SK-N-SH (cell line): ENCODE data around the gene FANCD2OS. TPM values are rescaled to one million over a fixed set of nuclear protein-coding genes. Genes with fewer than 3 reads are reported as not detected.
"Not testable (repeated sequence)": the region's sequence is repeated elsewhere in the genome, so short reads cannot be mapped to it uniquely, and the experiment has no call there.

Experiments
- CTCF ChIA-PET: fragments of 300-600, 350-600 bp; formaldehyde crosslinking; extraction: SDS; loops from one replicate; lab custom pipeline; 2021; lab: Yijun Ruan, JAX
- POLR2A ChIA-PET: fragments of 350-600 bp; sonication (Branson Sonifier 250); formaldehyde crosslinking; extraction: SDS; loops from one replicate; lab custom pipeline; 2020; ENCODE audit warnings: antibody characterized with exemption, inconsistent platforms; lab: Yijun Ruan, JAX
- DNase-seq: peaks from one replicate; pipeline ENCODE4 v3.0.0; 2012
- H2AFZ ChIP-seq: fragments of 200-600 bp; sonication (generic); 2 replicates; pipeline ENCODE4 v1.8.1; 2016; ENCODE audit warnings: antibody characterized with exemption, mild to moderate bottlenecking, low read depth
- H3F3A ChIP-seq: fragments of 200-600 bp; sonication (generic); replicated peaks from 2 replicates; pipeline ENCODE3; 2016; ENCODE audit warnings: antibody characterized with exemption, mild to moderate bottlenecking; ENCODE audit not compliant: insufficient read depth
- H3K27ac ChIP-seq, 2 experiments: fragments of 200-500 bp in 1 of 2; fragments of 200-600 bp in 1 of 2; sonication (Bioruptor generic) in 1 of 2; sonication (generic), shearing (Covaris generic) in 1 of 2; 2 replicates each; pipeline versions ENCODE4 v1.5.1 to v1.6.1; 2014 to 2016; ENCODE audit warnings: low read depth in 2 of 2, inconsistent platforms in 1 of 2, low read length in 1 of 2, mild to moderate bottlenecking in 1 of 2, mixed read lengths in 1 of 2
- H3K27me3 ChIP-seq: fragments of 200-600 bp; sonication (generic), shearing (Covaris generic); 2 replicates; pipeline ENCODE4 v1.6.1; 2016; ENCODE audit warnings: mixed run types; ENCODE audit not compliant: insufficient read depth
- H3K36me3 ChIP-seq, 2 experiments: fragments of 200-500 bp in 1 of 2; fragments of 200-600 bp in 1 of 2; sonication (Bioruptor generic) in 1 of 2; sonication (generic) in 1 of 2; replicated peaks in 1 of 2; 2 replicates each; pipeline versions ENCODE3 to v1.5.1; 2014 to 2016; ENCODE audit warnings: low read length in 1 of 2, mild to moderate bottlenecking in 1 of 2; ENCODE audit not compliant: insufficient read depth in 2 of 2, control insufficient read depth in 1 of 2
- H3K4me1 ChIP-seq, 2 experiments: fragments of 200-500 bp in 1 of 2; fragments of 200-600 bp in 1 of 2; sonication (Bioruptor generic) in 1 of 2; sonication (generic), shearing (Covaris generic) in 1 of 2; 2 replicates each; pipeline versions ENCODE4 v1.5.1 to v1.6.1; 2014 to 2016; ENCODE audit warnings: low read depth in 1 of 2, low read length in 1 of 2, mixed run types in 1 of 2; ENCODE audit not compliant: insufficient read depth in 2 of 2, control insufficient read depth in 1 of 2
- H3K4me2 ChIP-seq: fragments of 200-600 bp; sonication (generic), shearing (Covaris generic); 2 replicates; pipeline ENCODE4 v1.6.1; 2017; ENCODE audit warnings: mixed run types
- H3K4me3 ChIP-seq, 2 experiments: fragments of 200-500 bp in 1 of 2; fragments of 200-600 bp in 1 of 2; sonication (Bioruptor generic) in 1 of 2; sonication (generic), shearing (Covaris generic) in 1 of 2; 2 replicates each; pipeline versions ENCODE4 v1.5.1 to v1.8.1; 2014 to 2016; ENCODE audit warnings: low read depth in 2 of 2, inconsistent platforms in 1 of 2, low read length in 1 of 2, mild to moderate bottlenecking in 1 of 2, mixed read lengths in 1 of 2, moderate library complexity in 1 of 2
- H3K79me2 ChIP-seq: fragments of 200-600 bp; sonication (generic); 2 replicates; pipeline ENCODE4 v1.8.1; 2017; ENCODE audit warnings: mild to moderate bottlenecking; ENCODE audit not compliant: insufficient read depth
- H3K9ac ChIP-seq: fragments of 200-600 bp; sonication (generic); 2 replicates; pipeline ENCODE4 v1.6.1; 2017; ENCODE audit warnings: mixed run types
- H3K9me2 ChIP-seq: fragments of 200-600 bp; sonication (generic); 2 replicates; pipeline ENCODE4 v1.6.1; 2017; ENCODE audit warnings: mixed run types
- H3K9me3 ChIP-seq: fragments of 200-600 bp; sonication (generic); 2 replicates; pipeline ENCODE4 v1.6.1; 2017; ENCODE audit warnings: mixed run types, mild to moderate bottlenecking, moderate library complexity
- H4K20me1 ChIP-seq: fragments of 200-600 bp; sonication (generic); 2 replicates; pipeline ENCODE4 v1.6.1; 2017; ENCODE audit warnings: mild to moderate bottlenecking, mixed run types; ENCODE audit not compliant: insufficient read depth
- CHD2 ChIP-seq: fragments of 150-350 bp; IDR thresholded peaks from 2 replicates; pipeline ENCODE4 v1.6.1; 2018; ENCODE audit warnings: low read length; ENCODE audit not compliant: partially characterized antibody
- GABPA ChIP-seq: IDR thresholded peaks from 2 replicates; pipeline ENCODE4 v1.4.0; 2012; ENCODE audit warnings: low read depth, mild to moderate bottlenecking
- GATA2 ChIP-seq: sonication (generic); formaldehyde crosslinking; IDR thresholded peaks from 2 replicates; pipeline ENCODE4 v1.5.0; 2020; ENCODE audit warnings: mild to moderate bottlenecking, missing genetic modification reagents
- MAX ChIP-seq: IDR thresholded peaks from 2 replicates; pipeline ENCODE4 v1.4.0; 2012; ENCODE audit warnings: low read depth
- MXI1 ChIP-seq: IDR thresholded peaks from 2 replicates; pipeline ENCODE4 v1.6.1; 2012; ENCODE audit warnings: mild to moderate bottlenecking, low read depth, low read length, improper control_type of control experiment
- POLR2AphosphoS5 ChIP-seq: IDR thresholded peaks from 2 replicates; pipeline ENCODE4 v1.6.1; 2012; ENCODE audit warnings: low read depth, low read length
- RXRA ChIP-seq: IDR thresholded peaks from 2 replicates; pipeline ENCODE4 v1.4.0; 2012; ENCODE audit warnings: low read depth, mild to moderate bottlenecking, borderline replicate concordance
- TAF1 ChIP-seq: IDR thresholded peaks from 2 replicates; pipeline ENCODE4 v1.6.1; 2012; ENCODE audit warnings: low read depth, mild to moderate bottlenecking, low read length, moderate library complexity, borderline replicate concordance
- WGBS: methylation state at CpG from one replicate; pipeline ENCODE4 v1.1.6; 2017; ENCODE audit warnings: low lambda C conversion rate; 5-methylcytosine and 5-hydroxymethylcytosine counted together
- polyA plus RNA-seq, 3 experiments: library from polyadenylated mRNA; depleted of rRNA; stranded (reverse); fragments of >200 nt; gene quantifications; 2 replicates each; pipeline ENCODE4 v1.2.3, GENCODE V29; 2012
- TF ChIP-seq, protein P1 (sequence below): IDR thresholded peaks from 2 replicates; pipeline ENCODE4 v1.4.0; 2012; ENCODE audit warnings: low read depth, borderline replicate concordance
- TF ChIP-seq, protein P2 (sequence below): fragments of 150-350 bp; IDR thresholded peaks from 2 replicates; pipeline ENCODE4 v1.6.1; 2016; ENCODE audit warnings: mild to moderate bottlenecking, low read depth, low read length

The FANCD2OS gene
- polyA plus RNA-seq, 1 of the 3 experiments (the other 2 are of a cell fraction) = not detected

GRCh38 chr3:10099041-10099440 is 9.0 kb downstream of the FANCD2OS start (continued):
- TF ChIP-seq MAX = no peak

DNA sequence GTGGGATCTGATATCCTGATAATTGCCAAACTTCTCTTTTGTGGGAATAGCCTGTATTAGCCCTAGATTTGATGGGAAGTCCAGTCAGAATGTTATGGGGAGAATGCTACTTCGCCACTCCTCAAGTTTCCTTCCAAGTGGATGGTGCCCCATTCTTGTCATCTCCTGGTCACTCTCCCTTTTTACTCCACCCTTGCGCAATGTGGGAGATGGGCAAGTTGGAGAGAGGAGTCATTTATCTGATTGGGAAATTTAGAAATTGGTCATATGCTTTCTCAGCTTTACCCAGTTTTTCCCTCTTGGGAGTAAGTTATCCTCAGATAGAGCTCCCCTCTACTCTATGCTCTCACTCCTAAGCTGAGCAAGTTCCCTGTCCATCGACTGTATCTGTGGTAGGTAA is 14.4 kb downstream of the FANCD2OS start:
- ChIA-PET POLR2A (no interaction called here), CTCF (no interaction called here)
- Histone ChIP-seq H3K79me2 (no peaks in the 10 kb centered on the region), H3F3A (no peaks in the 10 kb centered on the region), H3K9me3 (no peaks in the 10 kb centered on the region), H3K27me3 (no peaks in the 10 kb centered on the region), H3K27ac (no peak overlapping the region), H3K4me3 (no peak overlapping the region), H2AFZ (no peak overlapping the region), H4K20me1 (no peaks in the 10 kb centered on the region), H3K36me3 (peaks cover 0 to 23% of the 10 kb centered on the region in 2 experiments), H3K4me1 (no peaks in the 10 kb centered on the region), H3K4me2 (no peak overlapping the region), H3K9ac (no peak overlapping the region), H3K9me2 (no peaks in the 10 kb centered on the region)
- no peak for DNase-seq
- 100% methylated on average over 3 of the region's 3 CpGs for WGBS
- TF ChIP-seq GATA2 = no peak

- H3K9me3 ChIP-seq, H3K9me2 ChIP-seq, DNase-seq, CTCF ChIA-PET, H3F3A ChIP-seq, H3K9ac ChIP-seq, H3K4me2 ChIP-seq, H2AFZ ChIP-seq, H4K20me1 ChIP-seq, H3K27ac ChIP-seq, H3K79me2 ChIP-seq, POLR2A ChIA-PET, H3K4me1 ChIP-seq, H3K27me3 ChIP-seq, H3K4me3 ChIP-seq: not testable (repeated sequence)
- peaks cover 6 to 25% of the 10 kb centered on the region in 2 experiments for H3K36me3 ChIP-seq
- 100% methylated on average over 1 of the region's 2 CpGs for WGBS
These were observed 16.7 kb downstream of the FANCD2OS start for GRCh38 chr3:10091387-10091786.

DNA sequence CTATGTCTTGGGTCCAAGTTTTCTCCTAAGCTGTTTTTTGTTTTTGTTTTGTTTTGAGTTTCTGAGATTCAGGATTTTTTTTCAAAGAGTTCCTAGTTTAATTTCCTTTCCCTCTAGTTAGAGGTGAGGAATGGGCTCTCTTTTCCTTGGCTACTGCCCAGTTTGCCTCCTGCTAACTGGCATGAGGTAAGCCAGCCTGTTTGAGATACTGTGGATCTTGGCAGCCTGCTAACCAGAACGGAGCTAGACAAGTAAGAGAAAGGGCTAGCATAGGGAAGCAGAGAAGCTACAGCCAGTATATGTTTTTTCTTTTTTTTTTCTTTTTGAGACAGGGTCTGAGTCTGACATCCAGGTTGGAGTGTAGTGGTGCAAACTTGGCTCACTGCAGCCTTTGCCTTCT is 17.3 kb downstream of the FANCD2OS start:
- H3K4me3 ChIP-seq, H4K20me1 ChIP-seq, H3K9me3 ChIP-seq, H3K27me3 ChIP-seq, H3K9ac ChIP-seq, H3F3A ChIP-seq, H3K9me2 ChIP-seq, H3K27ac ChIP-seq, POLR2A ChIA-PET, H3K4me2 ChIP-seq, DNase-seq, CTCF ChIA-PET, H3K79me2 ChIP-seq, H3K4me1 ChIP-seq, H2AFZ ChIP-seq: not testable (repeated sequence)
- WGBS = no CpG with 5 or more reads among the region's 1 CpG
- H3K36me3 ChIP-seq = peaks cover 6 to 25% of the 10 kb centered on the region in 2 experiments

DNA sequence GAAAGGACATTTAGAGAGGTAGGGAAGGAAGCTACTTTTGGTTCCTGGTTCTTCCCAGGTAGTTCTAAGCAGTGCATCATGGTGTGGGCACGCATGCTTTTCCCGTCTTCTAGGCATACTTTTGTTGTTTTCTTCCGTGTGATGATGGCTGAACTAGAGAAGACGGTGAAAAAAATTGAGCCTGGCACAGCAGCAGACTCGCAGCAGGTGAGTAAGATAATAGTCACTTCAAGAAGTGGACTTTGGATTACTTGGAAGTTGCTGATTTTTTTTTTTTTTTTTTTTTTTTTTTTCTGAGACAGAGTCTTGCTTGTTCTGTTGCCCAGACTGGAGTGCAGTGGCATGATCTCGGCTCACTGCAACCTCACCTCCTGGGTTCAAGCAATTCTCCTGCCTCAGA is 17.9 kb downstream of the FANCD2OS start:
- Histone ChIP-seq H3K4me3 (no peak overlapping the region), H3K9me2 (no peaks in the 10 kb centered on the region), H2AFZ (no peak overlapping the region), H3K9me3 (no peaks in the 10 kb centered on the region), H4K20me1 (no peaks in the 10 kb centered on the region), H3K36me3 (peaks cover 6 to 22% of the 10 kb centered on the region in 2 experiments), H3K9ac (no peak overlapping the region), H3K79me2 (no peaks in the 10 kb centered on the region), H3K4me2 (no peak overlapping the region), H3K27ac (no peak overlapping the region), H3F3A (no peaks in the 10 kb centered on the region), H3K4me1 (no peaks in the 10 kb centered on the region), H3K27me3 (no peaks in the 10 kb centered on the region)
- CTCF ChIA-PET = no interaction called here
- 82% methylated on average over 6 of the region's 6 CpGs for WGBS
- DNase-seq = no peak
- TF ChIP-seq GABPA = no peak
- no peak for TF ChIP-seq TAF1
- no peak for TF ChIP-seq MXI1
- TF ChIP-seq, protein P1, sequence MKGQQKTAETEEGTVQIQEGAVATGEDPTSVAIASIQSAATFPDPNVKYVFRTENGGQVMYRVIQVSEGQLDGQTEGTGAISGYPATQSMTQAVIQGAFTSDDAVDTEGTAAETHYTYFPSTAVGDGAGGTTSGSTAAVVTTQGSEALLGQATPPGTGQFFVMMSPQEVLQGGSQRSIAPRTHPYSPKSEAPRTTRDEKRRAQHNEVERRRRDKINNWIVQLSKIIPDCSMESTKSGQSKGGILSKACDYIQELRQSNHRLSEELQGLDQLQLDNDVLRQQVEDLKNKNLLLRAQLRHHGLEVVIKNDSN = no peak
- no peak for TF ChIP-seq RXRA
- TF ChIP-seq, protein P2, sequence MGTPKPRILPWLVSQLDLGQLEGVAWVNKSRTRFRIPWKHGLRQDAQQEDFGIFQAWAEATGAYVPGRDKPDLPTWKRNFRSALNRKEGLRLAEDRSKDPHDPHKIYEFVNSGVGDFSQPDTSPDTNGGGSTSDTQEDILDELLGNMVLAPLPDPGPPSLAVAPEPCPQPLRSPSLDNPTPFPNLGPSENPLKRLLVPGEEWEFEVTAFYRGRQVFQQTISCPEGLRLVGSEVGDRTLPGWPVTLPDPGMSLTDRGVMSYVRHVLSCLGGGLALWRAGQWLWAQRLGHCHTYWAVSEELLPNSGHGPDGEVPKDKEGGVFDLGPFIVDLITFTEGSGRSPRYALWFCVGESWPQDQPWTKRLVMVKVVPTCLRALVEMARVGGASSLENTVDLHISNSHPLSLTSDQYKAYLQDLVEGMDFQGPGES = no peak
- TF ChIP-seq POLR2AphosphoS5 = no peak
- TF ChIP-seq CHD2 = no peak
- POLR2A ChIA-PET = no interaction called here
